Gastroesophageal sphincter (tissue), 3 donors: Measurements from ENCODE around the gene TRIM43.
"Not testable (repeated sequence)": the region's sequence is repeated elsewhere in the genome, so short reads cannot be mapped to it uniquely, and the experiment has no call there.

ENCODE experiments used
- POLR2AphosphoS5 ChIP-seq: sonication (generic); formaldehyde crosslinking; IDR thresholded peaks from one replicate; pipeline ENCODE4 v1.6.1; 2017; ENCODE audit warnings: antibody characterized with exemption
- TF ChIP-seq, protein P1 (sequence below), 4 experiments: fragments of 200-600 bp in 2 of 4; fragments of 450-650 bp in 2 of 4; sonication (generic) in 1 of 4; IDR thresholded peaks; one replicate each; pipeline ENCODE4 v1.5.1; 2017 to 2019; ENCODE audit warnings: antibody characterized with exemption in 4 of 4, mild to moderate bottlenecking in 2 of 4, moderate library complexity in 2 of 4

GRCh38 chr2:95583545-95583944 lies 8.3 kb upstream of the TRIM43 start:
- TF ChIP-seq, protein P1, sequence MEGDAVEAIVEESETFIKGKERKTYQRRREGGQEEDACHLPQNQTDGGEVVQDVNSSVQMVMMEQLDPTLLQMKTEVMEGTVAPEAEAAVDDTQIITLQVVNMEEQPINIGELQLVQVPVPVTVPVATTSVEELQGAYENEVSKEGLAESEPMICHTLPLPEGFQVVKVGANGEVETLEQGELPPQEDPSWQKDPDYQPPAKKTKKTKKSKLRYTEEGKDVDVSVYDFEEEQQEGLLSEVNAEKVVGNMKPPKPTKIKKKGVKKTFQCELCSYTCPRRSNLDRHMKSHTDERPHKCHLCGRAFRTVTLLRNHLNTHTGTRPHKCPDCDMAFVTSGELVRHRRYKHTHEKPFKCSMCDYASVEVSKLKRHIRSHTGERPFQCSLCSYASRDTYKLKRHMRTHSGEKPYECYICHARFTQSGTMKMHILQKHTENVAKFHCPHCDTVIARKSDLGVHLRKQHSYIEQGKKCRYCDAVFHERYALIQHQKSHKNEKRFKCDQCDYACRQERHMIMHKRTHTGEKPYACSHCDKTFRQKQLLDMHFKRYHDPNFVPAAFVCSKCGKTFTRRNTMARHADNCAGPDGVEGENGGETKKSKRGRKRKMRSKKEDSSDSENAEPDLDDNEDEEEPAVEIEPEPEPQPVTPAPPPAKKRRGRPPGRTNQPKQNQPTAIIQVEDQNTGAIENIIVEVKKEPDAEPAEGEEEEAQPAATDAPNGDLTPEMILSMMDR (IDR thresholded peaks at IDR 0.05), result not testable (repeated sequence)
- TF ChIP-seq POLR2AphosphoS5, result not testable (repeated sequence)
